HCT116 (cell line): Measurements from ENCODE around the gene FLT3. TPM values are rescaled to one million over a fixed set of nuclear protein-coding genes. Genes with fewer than 3 reads are reported as not detected.

Experiments
- ATAC-seq: fragments of 200-7000 bp; cut with Tn5 transposase; 2 replicates; pipeline ENCODE4 v1.9.1; 2020; ENCODE audit warnings: mild to moderate bottlenecking, moderate library complexity
- BruUV-seq: library from RNA; stranded (reverse); fragments of 400-500 nt; replicated peaks from 2 replicates; lab custom pipeline; 2021; lab: Mats Ljungman, UMichigan
- CTCF ChIA-PET: fragments of 300-600 bp; sonication (Branson Sonifier 250); formaldehyde crosslinking; loops from one replicate; lab custom pipeline; 2021; ENCODE audit warnings: antibody characterized with exemption; lab: Charles Lee
- POLR2A ChIA-PET: fragments of 300-600, 350-600 bp; sonication (Branson Sonifier 250); formaldehyde crosslinking; loops from one replicate; lab custom pipeline; 2021; ENCODE audit warnings: antibody characterized with exemption; lab: Charles Lee
- RAD21 ChIA-PET, 2 experiments: fragments of 300-600 bp; sonication (Branson Sonifier 250); formaldehyde crosslinking; loops; one replicate each; lab custom pipeline; 2023; ENCODE audit warnings: low total read pairs in 2 of 2; ENCODE audit not compliant: uncharacterized antibody in 2 of 2, unreplicated experiment in 2 of 2, low non-redundant PET in 1 of 2; lab: Charles Lee
- DNase-seq: peaks from one replicate; pipeline ENCODE4 v3.0.0-alpha.2; 2010; ENCODE audit warnings: low read depth, low spot score
- H2AFZ ChIP-seq: fragments of 200-600 bp; shearing (Covaris generic), sonication (generic); 2 replicates; pipeline ENCODE4 v1.6.1; 2017; ENCODE audit warnings: low read depth, mixed run types, mixed read lengths, antibody characterized with exemption, low read length; ENCODE audit not compliant: poor library complexity, severe bottlenecking
- H3K27ac ChIP-seq: 2 replicates; pipeline ENCODE4 v1.5.1; 2012; ENCODE audit warnings: low read depth, low read length
- H3K27me3 ChIP-seq: fragments of 200-600 bp; sonication (generic); 2 replicates; pipeline ENCODE4 v1.6.1; 2016; ENCODE audit warnings: mixed run types, low read length, mixed read lengths; ENCODE audit not compliant: insufficient read depth
- H3K36me3 ChIP-seq, 2 experiments: fragments of 200-500 bp in 1 of 2; fragments of 200-600 bp in 1 of 2; sonication (Bioruptor generic) in 1 of 2; sonication (generic) in 1 of 2; 2 replicates each; pipeline versions ENCODE4 v1.5.1 to v1.6.1; 2014 to 2016; ENCODE audit warnings: low read length in 2 of 2, inconsistent platforms in 1 of 2, mixed read lengths in 1 of 2, mixed run types in 1 of 2; ENCODE audit not compliant: insufficient read depth in 2 of 2, control insufficient read depth in 1 of 2
- H3K4me1 ChIP-seq, 2 experiments: fragments of 200-600 bp in 1 of 2; sonication (generic) in 1 of 2; 2 replicates each; pipeline versions ENCODE4 v1.5.1 to v1.6.1; 2012 to 2017; ENCODE audit warnings: low read length in 2 of 2, inconsistent platforms in 1 of 2, mild to moderate bottlenecking in 1 of 2, mixed read lengths in 1 of 2, mixed run types in 1 of 2, moderate library complexity in 1 of 2; ENCODE audit not compliant: insufficient read depth in 2 of 2, control insufficient read depth in 1 of 2
- H3K4me2 ChIP-seq: fragments of 200-600 bp; sonication (generic); 2 replicates; pipeline ENCODE4 v1.6.1; 2017; ENCODE audit warnings: mixed run types, low read length, mixed read lengths
- H3K4me3 ChIP-seq, 2 experiments: fragments of 200-600 bp in 1 of 2; sonication (generic) in 1 of 2; replicated peaks in 1 of 2; 2 replicates each; pipeline ENCODE4 v1.5.1; 2011 to 2016; ENCODE audit warnings: low read length in 2 of 2, control low read depth in 1 of 2, low read depth in 1 of 2, mild to moderate bottlenecking in 1 of 2, mixed read lengths in 1 of 2, mixed run types in 1 of 2
- H3K79me2 ChIP-seq: fragments of 200-600 bp; sonication (generic); 2 replicates; pipeline ENCODE4 v1.6.1; 2017; ENCODE audit warnings: mild to moderate bottlenecking, mixed run types, low read length, moderate library complexity, mixed read lengths; ENCODE audit not compliant: insufficient read depth
- H3K9ac ChIP-seq: fragments of 200-600 bp; sonication (generic); 2 replicates; pipeline ENCODE4 v1.6.1; 2016; ENCODE audit warnings: low read length, mixed read lengths
- H3K9me2 ChIP-seq: fragments of 200-600 bp; sonication (generic), shearing (Covaris generic); 2 replicates; pipeline ENCODE4 v1.6.1; 2017; ENCODE audit warnings: mixed run types, mild to moderate bottlenecking, moderate library complexity; ENCODE audit not compliant: insufficient read depth
- H3K9me3 ChIP-seq, 2 experiments: fragments of 200-500 bp in 1 of 2; fragments of 200-600 bp in 1 of 2; sonication (Bioruptor generic) in 1 of 2; sonication (generic) in 1 of 2; 2 replicates each; pipeline ENCODE4 v1.6.1; 2014 to 2017; ENCODE audit warnings: low read length in 2 of 2, mixed read lengths in 2 of 2, inconsistent platforms in 1 of 2, low read depth in 1 of 2, mild to moderate bottlenecking in 1 of 2, mixed run types in 1 of 2, moderate library complexity in 1 of 2; ENCODE audit not compliant: control insufficient read depth in 1 of 2, insufficient read depth in 1 of 2
- H4K20me1 ChIP-seq: fragments of 200-600 bp; sonication (generic), shearing (Covaris generic); 2 replicates; pipeline ENCODE4 v1.6.1; 2017; ENCODE audit warnings: mixed run types, mild to moderate bottlenecking, moderate library complexity; ENCODE audit not compliant: insufficient read depth
- CTCF ChIP-seq, 3 experiments: fragments of 200-600 bp in 1 of 3; sonication (generic) in 1 of 3; IDR thresholded peaks in 2 of 3; conservative IDR thresholded peaks in 1 of 3; 2 replicates each; pipeline ENCODE4 v1.5.1; 2012 to 2017; ENCODE audit warnings: low read depth in 2 of 3, low read length in 2 of 3, antibody characterized with exemption in 1 of 3, borderline replicate concordance in 1 of 3, control low read depth in 1 of 3, mild to moderate bottlenecking in 1 of 3, mixed read lengths in 1 of 3, mixed run types in 1 of 3, moderate library complexity in 1 of 3; ENCODE audit not compliant: insufficient read depth in 1 of 3
- EGR1 ChIP-seq: IDR thresholded peaks from 2 replicates; pipeline ENCODE4 v1.6.1; 2012; ENCODE audit warnings: low read depth
- EZH2 ChIP-seq: fragments of 200-600 bp; sonication (generic); IDR thresholded peaks from 2 replicates; pipeline ENCODE4 v1.6.1; 2017; ENCODE audit warnings: antibody characterized with exemption, mixed run types
- FOSL1 ChIP-seq: IDR thresholded peaks from 2 replicates; pipeline ENCODE4 v1.6.1; 2012; ENCODE audit warnings: low read depth
- JUND ChIP-seq: IDR thresholded peaks from 2 replicates; pipeline ENCODE4 v1.6.1; 2012
- MAX ChIP-seq: IDR thresholded peaks from 2 replicates; pipeline ENCODE4 v1.6.1; 2012
- POLR2A ChIP-seq: IDR thresholded peaks from 2 replicates; pipeline ENCODE4 v1.7.0; 2011; ENCODE audit warnings: borderline replicate concordance; ENCODE audit not compliant: insufficient read depth, insufficient read length; ENCODE audit errors: extremely low read depth
- SIN3A ChIP-seq: IDR thresholded peaks from 2 replicates; pipeline ENCODE4 v1.6.1; 2012; ENCODE audit warnings: low read depth
- SP1 ChIP-seq: IDR thresholded peaks from 2 replicates; pipeline ENCODE4 v1.6.1; 2012; ENCODE audit warnings: low read depth
- SRF ChIP-seq: IDR thresholded peaks from 2 replicates; pipeline ENCODE4 v1.6.1; 2012; ENCODE audit warnings: low read depth
- TCF7L2 ChIP-seq: IDR thresholded peaks from 2 replicates; pipeline ENCODE4 v1.7.0; 2011; ENCODE audit warnings: borderline replicate concordance, inconsistent platforms; ENCODE audit not compliant: insufficient read depth, insufficient read length; ENCODE audit errors: extremely low read depth
- YY1 ChIP-seq: IDR thresholded peaks from 2 replicates; pipeline ENCODE4 v1.6.1; 2011; ENCODE audit warnings: low read length, low read depth, moderate library complexity, mild to moderate bottlenecking; ENCODE audit not compliant: insufficient replicate concordance; ENCODE audit errors: extremely low read depth
- ZFX ChIP-seq: fragments of 450-650 bp; IDR thresholded peaks from 2 replicates; pipeline ENCODE4 v1.6.1; 2017
- ZNF274 ChIP-seq: fragments of 200-500 bp; sonication (Bioruptor generic); IDR thresholded peaks from 2 replicates; pipeline ENCODE4 v1.6.1; 2014; ENCODE audit warnings: mild to moderate bottlenecking, low read depth, low read length, inconsistent platforms
- intact Hi-C: fragments of 100-400 bp; cut with micrococcal nuclease; formaldehyde crosslinking; loops from 2 replicates; pipeline ENCODE4 v1.10.0; 2022
- total RNA-seq: library from RNA; stranded (reverse); gene quantifications from one replicate; pipeline ENCODE4 v1.2.1, GENCODE V29; 2021; ENCODE audit not compliant: unreplicated experiment

FLT3 gene
- total RNA-seq, 1 experiment from 2014 or later = 0.17 TPM

- no peaks in the 10 kb centered on the region for H3K36me3 ChIP-seq
- DNase-seq = no peak
- no peaks in the 10 kb centered on the region for H4K20me1 ChIP-seq
- no peaks in the 10 kb centered on the region for H3K79me2 ChIP-seq
- intact Hi-C loops = no loop called here
- H3K4me3 ChIP-seq = no peak overlapping the region
- H3K9ac ChIP-seq = no peak overlapping the region
- ChIA-PET RAD21 (no interaction called here), CTCF (no interaction called here)
- H3K27ac ChIP-seq = no peak overlapping the region
- H2AFZ ChIP-seq = no peak overlapping the region
- H3K9me3 ChIP-seq = no peaks in the 10 kb centered on the region
- no peaks in the 10 kb centered on the region for H3K27me3 ChIP-seq
- no peaks in the 10 kb centered on the region for H3K4me1 ChIP-seq
- no peak for ATAC-seq
- no TSS peak for BruUV-seq
- TF ChIP-seq JUND (no peak), MAX (no peak), EZH2 (no peak), TCF7L2 (no peak), ZNF274 (no peak), CTCF (IDR thresholded peaks at IDR 0.05 in 2 of 3, conservative IDR thresholded peaks at IDR 0.05 in 1 of 3; ENCODE audit: borderline replicate concordance in 1 of 3, insufficient read depth in 1 of 3, low read depth in 2 of 3, low read length in 2 of 3) (no peak), POLR2A (no peak), FOSL1 (no peak)
- TF ChIP-seq, all 23 proteins: peak for 0
- POLR2A ChIA-PET = no interaction called here
- H3K9me2 ChIP-seq = no peaks in the 10 kb centered on the region
- no peak overlapping the region for H3K4me2 ChIP-seq
These were observed 73.3 kb downstream of the FLT3 start for GRCh38 chr13:28027071-28027470.

DNA sequence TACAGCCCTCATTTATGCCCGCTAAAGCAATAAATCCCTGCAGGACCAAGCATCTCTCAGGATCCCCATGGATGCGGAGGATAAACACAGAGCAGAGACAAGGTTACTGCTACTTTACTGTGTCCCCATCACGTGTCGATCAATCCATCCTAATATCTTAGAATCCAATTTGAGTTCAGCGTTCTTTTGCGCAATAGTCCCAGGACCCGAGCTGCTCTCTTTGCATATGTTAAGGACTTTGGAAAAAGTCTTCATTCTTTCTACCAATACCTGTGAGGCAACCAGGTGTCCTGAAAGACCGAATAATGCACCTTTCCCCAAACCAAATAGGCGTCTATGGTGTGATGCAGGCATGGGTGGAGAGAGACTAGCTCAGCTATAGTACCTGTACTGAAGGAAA lies 73.9 kb downstream of the FLT3 start:
- H3K9ac ChIP-seq = no peak overlapping the region
- H3K27me3 ChIP-seq = no peaks in the 10 kb centered on the region
- ChIA-PET RAD21 (no interaction called here), POLR2A (no interaction called here), CTCF (no interaction called here)
- no peaks in the 10 kb centered on the region for H3K4me1 ChIP-seq
- DNase-seq (no peak), ATAC-seq (no peak)
- H3K9me2 ChIP-seq = no peaks in the 10 kb centered on the region
- H3K4me2 ChIP-seq = no peak overlapping the region
- intact Hi-C loops = no loop called here
- H3K4me3 ChIP-seq = no peak overlapping the region
- H2AFZ ChIP-seq = no peak overlapping the region
- H3K27ac ChIP-seq = no peak overlapping the region
- H4K20me1 ChIP-seq = no peaks in the 10 kb centered on the region
- H3K9me3 ChIP-seq = no peaks in the 10 kb centered on the region
- no peaks in the 10 kb centered on the region for H3K36me3 ChIP-seq
- no TSS peak for BruUV-seq
- no peaks in the 10 kb centered on the region for H3K79me2 ChIP-seq
- no peak for TF ChIP-seq ZFX
- no peak for TF ChIP-seq YY1
- no peak for TF ChIP-seq SIN3A
- no peak for TF ChIP-seq POLR2A
- no peak for TF ChIP-seq CTCF (IDR thresholded peaks at IDR 0.05 in 2 of 3, conservative IDR thresholded peaks at IDR 0.05 in 1 of 3; ENCODE audit: borderline replicate concordance in 1 of 3, insufficient read depth in 1 of 3, low read depth in 2 of 3, low read length in 2 of 3)
- no peak for TF ChIP-seq EGR1
- no peak for TF ChIP-seq SP1
- TF ChIP-seq SRF = no peak
